ENCODE results near the gene ZNF300. TPM values are rescaled to one million over a fixed set of nuclear protein-coding genes. Genes with fewer than 3 reads are reported as not detected.

The ZNF300 gene
- polyA plus RNA-seq, 1 of the 3 experiments (the other 2 are of a cell fraction) = 3.5 TPM

- TF ChIP-seq RXRA (IDR thresholded peaks at IDR 0.05; ENCODE audit: borderline replicate concordance, low read depth) (no peak), FOXM1 (IDR thresholded peaks at IDR 0.05; ENCODE audit: low read depth) (no peak), YY1 (IDR thresholded peaks at IDR 0.05; ENCODE audit: low read depth) (no peak), TCF12 (IDR thresholded peaks at IDR 0.05) (no peak), NRF1 (IDR thresholded peaks at IDR 0.05; ENCODE audit: low read depth, low read length) (no peak), EZH2phosphoT487 (IDR thresholded peaks at IDR 0.05; ENCODE audit: borderline replicate concordance, low read depth) (no peak), RAD21 (IDR thresholded peaks at IDR 0.05; ENCODE audit: low read length) (no peak)
- TF ChIP-seq, protein P1, sequence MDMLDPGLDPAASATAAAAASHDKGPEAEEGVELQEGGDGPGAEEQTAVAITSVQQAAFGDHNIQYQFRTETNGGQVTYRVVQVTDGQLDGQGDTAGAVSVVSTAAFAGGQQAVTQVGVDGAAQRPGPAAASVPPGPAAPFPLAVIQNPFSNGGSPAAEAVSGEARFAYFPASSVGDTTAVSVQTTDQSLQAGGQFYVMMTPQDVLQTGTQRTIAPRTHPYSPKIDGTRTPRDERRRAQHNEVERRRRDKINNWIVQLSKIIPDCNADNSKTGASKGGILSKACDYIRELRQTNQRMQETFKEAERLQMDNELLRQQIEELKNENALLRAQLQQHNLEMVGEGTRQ (IDR thresholded peaks at IDR 0.05; ENCODE audit: borderline replicate concordance, low read depth, low read length) = no peak
These were observed 53.7 kb downstream of the ZNF300 start (continued) for GRCh38 chr5:150851039-150851438.

DNA sequence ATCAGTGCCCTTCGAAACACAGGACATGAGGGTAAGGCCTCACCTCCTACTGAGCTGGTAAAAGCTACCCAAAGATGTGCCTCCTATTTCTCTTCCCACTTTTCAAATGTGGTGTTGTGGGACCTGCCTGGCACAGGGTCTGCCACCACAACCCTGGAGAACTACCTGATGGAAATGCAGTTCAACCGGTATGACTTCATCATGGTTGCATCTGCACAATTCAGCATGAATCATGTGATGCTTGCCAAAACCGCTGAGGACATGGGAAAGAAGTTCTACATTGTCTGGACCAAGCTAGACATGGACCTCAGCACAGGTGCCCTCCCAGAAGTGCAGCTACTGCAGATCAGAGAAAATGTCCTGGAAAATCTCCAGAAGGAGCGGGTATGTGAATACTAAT lies 56.5 kb downstream of the ZNF300 start:
- Histone ChIP-seq H2AFZ (ENCODE audit: low read depth) (no peak overlapping the region), H3K27ac (ENCODE audit: low read depth in 2 of 2, low read length in 1 of 2) (no peak overlapping the region), H3K9me3 (no peaks in the 10 kb centered on the region), H3K79me2 (ENCODE audit: insufficient read depth) (no peaks in the 10 kb centered on the region), H3F3A (replicated peaks; ENCODE audit: insufficient read depth) (no peaks in the 10 kb centered on the region), H3K36me3 (replicated peaks in 1 of 2; ENCODE audit: control insufficient read depth in 1 of 2, insufficient read depth in 2 of 2, low read length in 1 of 2) (no peaks in the 10 kb centered on the region), H3K4me2 (no peak overlapping the region), H4K20me1 (ENCODE audit: insufficient read depth) (no peaks in the 10 kb centered on the region), H3K9me2 (no peaks in the 10 kb centered on the region), H3K27me3 (ENCODE audit: insufficient read depth) (no peaks in the 10 kb centered on the region), H3K9ac (no peak overlapping the region), H3K4me1 (ENCODE audit: control insufficient read depth in 1 of 2, insufficient read depth in 2 of 2, low read depth in 1 of 2, low read length in 1 of 2) (no peaks in the 10 kb centered on the region; a peak in 1 of 4 replicates), H3K4me3 (ENCODE audit: low read depth in 2 of 2, low read length in 1 of 2) (no peak overlapping the region)
- ChIA-PET POLR2A (no interaction called here), CTCF (interaction anchor here (0.6 to 3.3 kb wide), 7 partner anchors 47 to 849 kb away, joined by 3 to 44 read pairs (median 3); partner anchors contain the start of gene DCTN4)
- 37% methylated on average over 4 of the region's 4 CpGs for WGBS (ENCODE audit: low lambda C conversion rate)
- TF ChIP-seq MEF2A (IDR thresholded peaks at IDR 0.05; ENCODE audit: borderline replicate concordance, low read depth) = no peak
- TF ChIP-seq YY1 (IDR thresholded peaks at IDR 0.05; ENCODE audit: low read depth) = no peak
- no peak for TF ChIP-seq RAD21 (IDR thresholded peaks at IDR 0.05; ENCODE audit: low read length)
- TF ChIP-seq MXI1 (IDR thresholded peaks at IDR 0.05; ENCODE audit: low read depth, low read length) = no peak
- TF ChIP-seq FOXM1 (IDR thresholded peaks at IDR 0.05; ENCODE audit: low read depth) = no peak
- TF ChIP-seq EP300 (IDR thresholded peaks at IDR 0.05; ENCODE audit: borderline replicate concordance in 1 of 2, low read depth in 1 of 2, low read length in 1 of 2) = no peak
- no peak for TF ChIP-seq RCOR1 (IDR thresholded peaks at IDR 0.05; ENCODE audit: low read length)
- DNase-seq = no peak

- WGBS (ENCODE audit: low lambda C conversion rate) = 40% methylated on average over 5 of the region's 5 CpGs
- Histone ChIP-seq H4K20me1 (ENCODE audit: insufficient read depth) (no peaks in the 10 kb centered on the region), H3K4me2 (no peak overlapping the region), H3K9me2 (no peaks in the 10 kb centered on the region), H3F3A (replicated peaks; ENCODE audit: insufficient read depth) (no peaks in the 10 kb centered on the region), H2AFZ (ENCODE audit: low read depth) (no peak overlapping the region), H3K4me1 (ENCODE audit: control insufficient read depth in 1 of 2, insufficient read depth in 2 of 2, low read depth in 1 of 2, low read length in 1 of 2) (no peaks in the 10 kb centered on the region; a peak in 1 of 4 replicates), H3K9ac (no peak overlapping the region), H3K27ac (ENCODE audit: low read depth in 2 of 2, low read length in 1 of 2) (no peak overlapping the region), H3K36me3 (replicated peaks in 1 of 2; ENCODE audit: control insufficient read depth in 1 of 2, insufficient read depth in 2 of 2, low read length in 1 of 2) (no peaks in the 10 kb centered on the region), H3K4me3 (ENCODE audit: low read depth in 2 of 2, low read length in 1 of 2) (no peak overlapping the region), H3K79me2 (ENCODE audit: insufficient read depth) (no peaks in the 10 kb centered on the region), H3K9me3 (no peaks in the 10 kb centered on the region), H3K27me3 (ENCODE audit: insufficient read depth) (no peaks in the 10 kb centered on the region)
- no peak for TF ChIP-seq TEAD4 (IDR thresholded peaks at IDR 0.05; ENCODE audit: borderline replicate concordance, insufficient read depth)
- TF ChIP-seq NRF1 (IDR thresholded peaks at IDR 0.05; ENCODE audit: low read depth, low read length) = no peak
- no peak for TF ChIP-seq REST (IDR thresholded peaks at IDR 0.05; ENCODE audit: low read depth, low read length)
- TF ChIP-seq RXRA (IDR thresholded peaks at IDR 0.05; ENCODE audit: borderline replicate concordance, low read depth) = no peak
- TF ChIP-seq SIN3A (IDR thresholded peaks at IDR 0.05; ENCODE audit: borderline replicate concordance, low read depth, low read length) = no peak
- TF ChIP-seq, protein P2, sequence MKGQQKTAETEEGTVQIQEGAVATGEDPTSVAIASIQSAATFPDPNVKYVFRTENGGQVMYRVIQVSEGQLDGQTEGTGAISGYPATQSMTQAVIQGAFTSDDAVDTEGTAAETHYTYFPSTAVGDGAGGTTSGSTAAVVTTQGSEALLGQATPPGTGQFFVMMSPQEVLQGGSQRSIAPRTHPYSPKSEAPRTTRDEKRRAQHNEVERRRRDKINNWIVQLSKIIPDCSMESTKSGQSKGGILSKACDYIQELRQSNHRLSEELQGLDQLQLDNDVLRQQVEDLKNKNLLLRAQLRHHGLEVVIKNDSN (IDR thresholded peaks at IDR 0.05; ENCODE audit: borderline replicate concordance, low read depth) = no peak
- TF ChIP-seq, protein P3, sequence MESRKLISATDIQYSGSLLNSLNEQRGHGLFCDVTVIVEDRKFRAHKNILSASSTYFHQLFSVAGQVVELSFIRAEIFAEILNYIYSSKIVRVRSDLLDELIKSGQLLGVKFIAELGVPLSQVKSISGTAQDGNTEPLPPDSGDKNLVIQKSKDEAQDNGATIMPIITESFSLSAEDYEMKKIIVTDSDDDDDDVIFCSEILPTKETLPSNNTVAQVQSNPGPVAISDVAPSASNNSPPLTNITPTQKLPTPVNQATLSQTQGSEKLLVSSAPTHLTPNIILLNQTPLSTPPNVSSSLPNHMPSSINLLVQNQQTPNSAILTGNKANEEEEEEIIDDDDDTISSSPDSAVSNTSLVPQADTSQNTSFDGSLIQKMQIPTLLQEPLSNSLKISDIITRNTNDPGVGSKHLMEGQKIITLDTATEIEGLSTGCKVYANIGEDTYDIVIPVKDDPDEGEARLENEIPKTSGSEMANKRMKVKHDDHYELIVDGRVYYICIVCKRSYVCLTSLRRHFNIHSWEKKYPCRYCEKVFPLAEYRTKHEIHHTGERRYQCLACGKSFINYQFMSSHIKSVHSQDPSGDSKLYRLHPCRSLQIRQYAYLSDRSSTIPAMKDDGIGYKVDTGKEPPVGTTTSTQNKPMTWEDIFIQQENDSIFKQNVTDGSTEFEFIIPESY (IDR thresholded peaks at IDR 0.05; ENCODE audit: borderline replicate concordance, low read depth) = no peak
- CTCF ChIA-PET = interaction anchor here (0.6 to 3.3 kb wide), 52 partner anchors 9 to 575 kb away, joined by 3 to 44 read pairs (median 4); partner anchors contain the start of genes DCTN4, MYOZ3, RBM22 and RPS14
- peak; percentile 4 for DNase-seq
- POLR2A ChIA-PET = no interaction called here
These were observed 57.5 kb downstream of the ZNF300 start for GRCh38 chr5:150847334-150847695.

Measured in SK-N-SH (cell line).